ENCODE data around the gene TXNRD3.
"Not testable (repeated sequence)": the region's sequence is repeated elsewhere in the genome, so short reads cannot be mapped to it uniquely, and the experiment has no call there.

The TXNRD3 gene

GRCh38 chr3:126607214-126607908 lies 47.6 kb downstream of the TXNRD3 start:
- DNase-seq: peak in 7 of 10 donors; percentile 6 to 88 (median 33)
- intact Hi-C loops (cut with DNase I): loop anchor here (5.0 kb wide), 1 partner anchor 85 kb away; the partner anchor contains the start of gene CHST13

GRCh38 chr3:126606001-126606400 lies 48.9 kb downstream of the TXNRD3 start:
- intact Hi-C loops (cut with DNase I): loop anchor here (5.0 kb wide), 1 partner anchor 84 kb away; the partner anchor contains the start of gene CHST13
- DNase-seq: no peak

GRCh38 chr3:126604691-126605090 lies 50.2 kb downstream of the TXNRD3 start:
- intact Hi-C loops (cut with DNase I): loop anchor here (5.0 kb wide), 1 partner anchor 82 kb away; the partner anchor contains the start of gene CHST13

GRCh38 chr3:126599101-126599500 lies 55.8 kb downstream of the TXNRD3 start:
- DNase-seq: no peak
- intact Hi-C loops (cut with DNase I): no loop called here

More at GRCh38 chr3:126604691-126605090, 50.2 kb downstream of the TXNRD3 start:
- DNase-seq: peak in 1 of 10 donors; percentile 39

GRCh38 chr3:126595479-126595878 lies 59.4 kb downstream of the TXNRD3 start:
- DNase-seq; intact Hi-C loops (cut with DNase I): not testable (repeated sequence)

GRCh38 chr3:126591515-126591914 lies 63.4 kb downstream of the TXNRD3 start:
- intact Hi-C loops (cut with DNase I); DNase-seq: not testable (repeated sequence)

GRCh38 chr3:126582311-126582710 lies 72.6 kb downstream of the TXNRD3 start:
- intact Hi-C loops (cut with DNase I): no loop called here
- no peak for DNase-seq

- intact Hi-C loops (cut with DNase I): no loop called here
- no peak for DNase-seq
These were observed 73.4 kb downstream of the TXNRD3 start for GRCh38 chr3:126581569-126581968.

GRCh38 chr3:126580746-126581145 lies 74.2 kb downstream of the TXNRD3 start:
- intact Hi-C loops (cut with DNase I): no loop called here
- no peak for DNase-seq

GRCh38 chr3:126578702-126579101 lies 76.2 kb downstream of the TXNRD3 start:
- peak in 1 of 10 donors; percentile 49 for DNase-seq
- intact Hi-C loops (cut with DNase I): no loop called here

GRCh38 chr3:126577261-126577660 lies 77.7 kb downstream of the TXNRD3 start:
- DNase-seq: no peak
- intact Hi-C loops (cut with DNase I): no loop called here

- DNase-seq: no peak
These were observed 81.3 kb downstream of the TXNRD3 start for GRCh38 chr3:126573492-126574117.

GRCh38 chr3:126571078-126571477 lies 83.8 kb downstream of the TXNRD3 start:
- no peak for DNase-seq
- intact Hi-C loops (cut with DNase I): no loop called here

More at GRCh38 chr3:126573492-126574117, 81.3 kb downstream of the TXNRD3 start:
- intact Hi-C loops (cut with DNase I): no loop called here

- intact Hi-C loops (cut with DNase I): no loop called here
- no peak for DNase-seq
These were observed 84.8 kb downstream of the TXNRD3 start for GRCh38 chr3:126570103-126570541.

- DNase-seq: peak in 1 of 10 donors; percentile 70
- intact Hi-C loops (cut with DNase I): no loop called here
These were observed 85.4 kb downstream of the TXNRD3 start for GRCh38 chr3:126569390-126569975.

- peak in 1 of 10 donors; percentile 67 for DNase-seq
- intact Hi-C loops (cut with DNase I): no loop called here
These were observed 86.1 kb downstream of the TXNRD3 start for GRCh38 chr3:126568776-126569342.

- intact Hi-C loops (cut with DNase I): no loop called here
- DNase-seq: peak in 3 of 10 donors; percentile 58 to 82 (median 73)
These were observed 87.1 kb downstream of the TXNRD3 start for GRCh38 chr3:126567696-126568438.

GRCh38 chr3:126562737-126563276 lies 92.1 kb downstream of the TXNRD3 start:
- DNase-seq: no peak
- intact Hi-C loops (cut with DNase I): no loop called here

GRCh38 chr3:126558336-126559071 lies 96.4 kb downstream of the TXNRD3 start, which contains the start of gene C3orf22:
Gene C3orf22 (minus strand): TSS chr3:126558932. CDS start chr3:126553390, 5,542 bp downstream.
- intact Hi-C loops (cut with DNase I): no loop called here
- DNase-seq: peak in 5 of 10 donors; percentile 3 to 83 (median 54)

All from posterior cingulate gyrus (tissue), 11 donors.